Large intestine (tissue), 3 donors: ENCODE measurements around the gene AKR7A2. TPM values are rescaled to one million over a fixed set of nuclear protein-coding genes. Genes with fewer than 3 reads are reported as not detected.
A peak's percentile ranks its signal among the peaks of the same experiment; 100 is the strongest.

Source experiments
- DNase-seq, 2 donors: peaks; one replicate each; pipeline versions ENCODE4 v3.0.0 to v3.0.0-alpha.2; 2013
- H3K27ac ChIP-seq: one replicate; pipeline ENCODE4 v1.5.1; 2013; ENCODE audit warnings: low read length
- H3K27me3 ChIP-seq: 2 replicates; pipeline ENCODE4 v1.6.1; 2013; ENCODE audit warnings: low read length; ENCODE audit not compliant: control insufficient read depth, insufficient read depth
- H3K36me3 ChIP-seq: 2 replicates; pipeline ENCODE4 v1.6.1; 2013; ENCODE audit warnings: low read length; ENCODE audit not compliant: control insufficient read depth, insufficient read depth
- H3K4me1 ChIP-seq: one replicate; pipeline ENCODE4 v1.6.1; 2013; ENCODE audit warnings: low read length; ENCODE audit not compliant: control insufficient read depth, insufficient read depth
- H3K4me3 ChIP-seq: one replicate; pipeline ENCODE4 v1.5.1; 2013; ENCODE audit warnings: low read length
- H3K9me3 ChIP-seq: one replicate; pipeline ENCODE4 v1.6.1; 2013; ENCODE audit warnings: mild to moderate bottlenecking, low read depth, low read length, moderate library complexity; ENCODE audit not compliant: control insufficient read depth
- WGBS: methylation state at CpG from one replicate; pipeline ENCODE4 v1.1.5; 2013; ENCODE audit warnings: low lambda C conversion rate; ENCODE audit not compliant: insufficient coverage; 5-methylcytosine and 5-hydroxymethylcytosine counted together
- polyA plus RNA-seq: library from polyadenylated mRNA; unstranded; fragments of 120-200 nt; gene quantifications from one replicate; pipeline ENCODE4 v1.2.1, GENCODE V29; 2013

Gene AKR7A2
- polyA plus RNA-seq, 1 donor = 94.4 TPM

DNA sequence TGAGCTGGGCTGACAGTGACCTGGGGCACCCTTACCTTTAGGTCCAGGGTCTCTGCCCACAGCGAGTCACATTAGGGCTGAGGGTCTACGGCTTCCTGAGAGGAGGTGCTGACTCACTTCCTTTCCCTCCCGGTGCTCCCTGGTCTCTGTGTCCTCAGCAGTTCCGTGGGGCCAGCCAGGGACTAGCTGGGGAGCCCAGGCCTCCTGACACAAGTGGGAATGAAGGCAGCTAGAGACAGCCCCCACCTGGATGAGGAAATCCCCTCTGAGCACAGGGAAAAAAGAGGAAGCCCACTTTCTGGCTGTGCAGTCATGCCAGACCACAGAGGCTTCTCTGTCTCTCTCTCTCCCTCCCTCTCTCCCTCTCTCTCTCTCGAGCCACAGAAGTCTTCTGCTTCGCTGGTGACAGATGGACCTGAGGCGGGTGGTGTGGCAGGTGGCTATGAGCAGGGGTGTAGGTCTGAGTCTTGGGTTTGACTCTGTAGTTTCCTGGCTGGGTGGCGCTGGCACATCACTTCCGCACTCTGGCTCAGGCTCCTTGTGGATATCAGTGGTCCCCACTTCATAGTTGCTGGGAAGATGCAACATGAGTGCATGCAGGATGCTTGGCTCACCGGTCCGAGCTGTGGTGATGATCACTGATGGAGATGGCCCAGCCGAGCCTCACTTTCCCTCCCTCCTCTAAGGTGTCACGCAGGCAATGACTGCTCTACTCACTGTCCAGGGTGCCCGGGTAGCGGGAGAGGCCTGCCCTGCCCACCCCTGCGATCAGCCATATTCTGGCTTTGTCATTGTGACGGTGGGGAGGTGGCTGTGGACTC, 3.6 kb upstream of the AKR7A2 start:
- no peak overlapping the region for H3K4me3 ChIP-seq
- no peak overlapping the region for H3K27ac ChIP-seq
- no peaks in the 10 kb centered on the region for H3K27me3 ChIP-seq
- no CpG with 5 or more reads among the region's 17 CpGs for WGBS
- H3K36me3 ChIP-seq = peaks cover 29% of the 10 kb centered on the region
- DNase-seq = no peak
- H3K9me3 ChIP-seq = no peaks in the 10 kb centered on the region
- H3K4me1 ChIP-seq = peaks cover 19% of the 10 kb centered on the region

- no peak for DNase-seq
- peaks cover 21% of the 10 kb centered on the region for H3K4me1 ChIP-seq
- no CpG with 5 or more reads among the region's 10 CpGs for WGBS
- peak overlapping the region; percentile 60 for H3K27ac ChIP-seq
- H3K4me3 ChIP-seq = no peak overlapping the region
- H3K9me3 ChIP-seq = no peaks in the 10 kb centered on the region
- peaks cover 29% of the 10 kb centered on the region for H3K36me3 ChIP-seq
- no peaks in the 10 kb centered on the region for H3K27me3 ChIP-seq
Measured at GRCh38 chr1:19313961-19314882, 2.3 kb upstream of the AKR7A2 start.

DNA sequence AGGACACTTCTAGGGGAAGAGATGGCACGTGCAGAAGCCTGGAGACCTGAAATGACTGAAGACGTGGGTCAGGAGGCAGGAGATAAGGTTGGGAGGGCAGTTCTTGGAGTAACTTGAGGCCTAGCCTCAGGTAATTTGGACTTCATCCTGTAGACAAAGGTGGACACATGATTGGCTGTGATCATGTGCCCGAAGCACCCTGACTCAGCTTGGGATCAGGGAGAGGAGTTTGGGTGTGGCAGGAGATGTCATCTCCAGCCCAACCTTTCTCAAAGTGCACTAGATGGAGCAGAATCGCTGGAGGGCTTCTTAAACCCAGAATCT, 1.7 kb upstream of the AKR7A2 start:
- Histone ChIP-seq H3K36me3 (peaks cover 29% of the 10 kb centered on the region), H3K9me3 (no peaks in the 10 kb centered on the region), H3K4me3 (no peak overlapping the region), H3K27ac (peak overlapping the region; percentile 82), H3K4me1 (peaks cover 22% of the 10 kb centered on the region), H3K27me3 (no peaks in the 10 kb centered on the region)
- WGBS = no CpG with 5 or more reads among the region's 4 CpGs
- peak; percentile 80 to 84 for DNase-seq

GRCh38 chr1:19312782-19313635, 1.1 kb upstream of the AKR7A2 start:
- H3K36me3 ChIP-seq = peaks cover 29% of the 10 kb centered on the region
- H3K9me3 ChIP-seq = no peaks in the 10 kb centered on the region
- peak overlapping the region; percentile 82 for H3K27ac ChIP-seq
- DNase-seq = no peak
- peak overlapping the region; percentile 88 for H3K4me3 ChIP-seq
- 86% methylated on average over 2 of the region's 20 CpGs for WGBS
- peaks cover 28% of the 10 kb centered on the region for H3K4me1 ChIP-seq
- H3K27me3 ChIP-seq = no peaks in the 10 kb centered on the region

- DNase-seq = no peak
- 0% methylated on average over 1 of the region's 29 CpGs for WGBS
Measured at GRCh38 chr1:19311503-19311930, 427 bp downstream of the AKR7A2 start.

DNA sequence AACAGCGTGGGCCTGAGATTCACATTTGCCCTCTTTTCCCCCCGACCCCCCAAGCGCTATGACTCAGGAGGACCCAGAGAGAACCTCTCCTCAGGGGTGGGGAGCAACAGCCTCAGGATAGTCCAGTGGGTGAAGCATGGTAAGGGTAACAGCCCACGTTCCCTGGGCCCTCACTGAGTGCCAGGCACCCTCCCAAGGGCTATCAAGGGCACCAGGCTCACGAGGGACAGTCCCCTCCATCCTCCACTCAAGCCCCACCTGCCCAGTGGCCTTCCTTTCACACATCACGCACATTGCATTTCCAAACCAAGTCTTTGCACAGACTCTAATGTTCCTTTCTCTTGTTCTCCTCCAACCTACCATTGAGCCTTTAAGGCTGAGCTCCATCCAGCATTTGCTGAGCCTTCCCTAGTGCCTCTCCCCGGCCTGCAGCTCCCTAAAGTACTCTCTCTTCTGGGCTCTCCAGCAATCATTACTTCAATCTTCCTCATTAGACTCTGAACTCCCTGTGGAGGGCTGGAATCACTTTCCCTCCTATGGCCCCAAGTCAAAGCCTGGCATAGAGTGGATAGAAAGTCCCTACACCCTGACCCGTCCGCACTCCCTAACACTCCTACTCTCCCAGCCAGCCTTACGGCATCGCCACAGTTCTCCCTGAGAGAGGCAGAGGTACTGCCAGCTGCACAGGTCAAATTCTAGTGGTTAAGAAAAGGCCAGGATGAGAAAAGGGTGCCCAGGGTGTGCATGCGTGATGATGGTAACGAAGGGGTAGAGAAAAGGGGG, 1.0 kb downstream of the AKR7A2 start:
- H3K4me1 ChIP-seq = peaks cover 36% of the 10 kb centered on the region
- DNase-seq = peak; percentile 54 to 75
- WGBS = 56% methylated on average over 5 of the region's 13 CpGs

More at GRCh38 chr1:19311503-19311930, 427 bp downstream of the AKR7A2 start:
- Histone ChIP-seq H3K27me3 (no peaks in the 10 kb centered on the region), H3K4me1 (peaks cover 36% of the 10 kb centered on the region), H3K36me3 (peaks cover 32% of the 10 kb centered on the region), H3K27ac (peak overlapping the region; percentile 58), H3K9me3 (no peaks in the 10 kb centered on the region), H3K4me3 (peak overlapping the region; percentile 76)

DNA sequence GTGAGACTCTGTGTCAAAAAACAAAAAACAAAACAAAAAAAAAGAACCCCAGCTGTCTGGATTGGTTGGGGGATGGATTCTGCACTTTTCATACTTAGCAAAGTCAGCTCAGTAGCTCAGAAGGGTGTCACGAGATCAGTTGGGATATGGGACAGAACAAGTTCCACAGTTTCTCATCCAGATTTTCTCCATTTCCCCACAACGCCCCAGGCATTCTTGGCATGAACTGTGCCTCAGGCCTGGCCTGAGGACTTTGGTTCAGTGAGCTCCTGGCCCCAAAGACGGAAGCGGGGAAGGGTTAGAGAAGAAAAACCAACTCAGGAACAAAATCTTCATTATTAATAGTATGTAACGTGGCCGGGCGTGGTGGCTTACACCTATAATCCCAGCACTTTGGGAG, 1.9 kb downstream of the AKR7A2 start:
- DNase-seq = no peak
- WGBS = no CpG with 5 or more reads among the region's 7 CpGs

More for the DNA sequence above, 1.0 kb downstream of the AKR7A2 start:
- Histone ChIP-seq H3K36me3 (peaks cover 38% of the 10 kb centered on the region), H3K4me3 (peak overlapping the region; percentile 76), H3K27ac (peak overlapping the region; percentile 58), H3K9me3 (no peaks in the 10 kb centered on the region), H3K27me3 (no peaks in the 10 kb centered on the region)

GRCh38 chr1:19309123-19309813, 2.7 kb downstream of the AKR7A2 start:
- no peak for DNase-seq
- Histone ChIP-seq H3K27me3 (no peaks in the 10 kb centered on the region), H3K27ac (no peak overlapping the region), H3K9me3 (no peaks in the 10 kb centered on the region), H3K4me1 (peaks cover 36% of the 10 kb centered on the region), H3K36me3 (peaks cover 51% of the 10 kb centered on the region), H3K4me3 (no peak overlapping the region)
- WGBS = no CpG with 5 or more reads among the region's 6 CpGs

More for the DNA sequence above, 1.9 kb downstream of the AKR7A2 start:
- no peak overlapping the region for H3K27ac ChIP-seq
- H3K9me3 ChIP-seq = no peaks in the 10 kb centered on the region
- no peak overlapping the region for H3K4me3 ChIP-seq
- H3K4me1 ChIP-seq = peaks cover 36% of the 10 kb centered on the region
- H3K27me3 ChIP-seq = no peaks in the 10 kb centered on the region
- H3K36me3 ChIP-seq = peaks cover 44% of the 10 kb centered on the region

DNA sequence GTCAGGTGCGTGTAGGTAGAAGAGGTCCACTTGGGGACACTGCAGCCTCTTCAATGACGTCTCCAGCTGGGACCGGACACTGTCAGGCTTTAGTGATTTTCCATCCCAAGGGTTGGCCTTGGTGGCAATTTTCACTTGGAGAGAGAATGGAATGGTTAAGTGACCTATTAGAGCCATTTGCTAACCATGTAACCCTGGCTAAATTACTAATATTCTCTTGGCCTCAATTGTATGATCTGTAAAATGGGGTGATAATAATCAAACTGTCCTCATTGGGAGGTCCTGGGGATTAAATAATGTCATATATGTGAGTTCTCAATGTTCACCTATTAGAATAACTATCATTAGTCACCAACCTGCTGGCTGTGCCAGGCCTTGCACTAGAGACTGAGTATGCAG, 3.4 kb downstream of the AKR7A2 start:
- DNase-seq = no peak
- H3K36me3 ChIP-seq = peaks cover 56% of the 10 kb centered on the region
- no peaks in the 10 kb centered on the region for H3K27me3 ChIP-seq
- no CpG with 5 or more reads among the region's 3 CpGs for whole genome bisulfite sequencing
- H3K4me1 ChIP-seq = peaks cover 29% of the 10 kb centered on the region
- H3K9me3 ChIP-seq = no peaks in the 10 kb centered on the region
- no peak overlapping the region for H3K4me3 ChIP-seq
- peak overlapping the region; percentile 14 for H3K27ac ChIP-seq
